Testis (tissue), 2 donors: ENCODE results near the gene TMEM213.

ENCODE experiments used
- POLR2A ChIP-seq: fragments of 450-650 bp; IDR thresholded peaks from one replicate; pipeline ENCODE4 v1.6.1; 2017; ENCODE audit warnings: antibody characterized with exemption, mild to moderate bottlenecking, moderate library complexity
- TF ChIP-seq, protein P1 (sequence below), 3 experiments: fragments of 450-650 bp in 2 of 3; fragments of 200-600 bp in 1 of 3; sonication (generic) in 1 of 3; IDR thresholded peaks; one replicate each; pipeline ENCODE4 v1.5.1; 2016 to 2019; ENCODE audit warnings: antibody characterized with exemption in 3 of 3, mild to moderate bottlenecking in 2 of 3, moderate library complexity in 1 of 3

- no peak for TF ChIP-seq POLR2A
- TF ChIP-seq, protein P1, sequence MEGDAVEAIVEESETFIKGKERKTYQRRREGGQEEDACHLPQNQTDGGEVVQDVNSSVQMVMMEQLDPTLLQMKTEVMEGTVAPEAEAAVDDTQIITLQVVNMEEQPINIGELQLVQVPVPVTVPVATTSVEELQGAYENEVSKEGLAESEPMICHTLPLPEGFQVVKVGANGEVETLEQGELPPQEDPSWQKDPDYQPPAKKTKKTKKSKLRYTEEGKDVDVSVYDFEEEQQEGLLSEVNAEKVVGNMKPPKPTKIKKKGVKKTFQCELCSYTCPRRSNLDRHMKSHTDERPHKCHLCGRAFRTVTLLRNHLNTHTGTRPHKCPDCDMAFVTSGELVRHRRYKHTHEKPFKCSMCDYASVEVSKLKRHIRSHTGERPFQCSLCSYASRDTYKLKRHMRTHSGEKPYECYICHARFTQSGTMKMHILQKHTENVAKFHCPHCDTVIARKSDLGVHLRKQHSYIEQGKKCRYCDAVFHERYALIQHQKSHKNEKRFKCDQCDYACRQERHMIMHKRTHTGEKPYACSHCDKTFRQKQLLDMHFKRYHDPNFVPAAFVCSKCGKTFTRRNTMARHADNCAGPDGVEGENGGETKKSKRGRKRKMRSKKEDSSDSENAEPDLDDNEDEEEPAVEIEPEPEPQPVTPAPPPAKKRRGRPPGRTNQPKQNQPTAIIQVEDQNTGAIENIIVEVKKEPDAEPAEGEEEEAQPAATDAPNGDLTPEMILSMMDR (IDR thresholded peaks at IDR 0.05): no peak
Measured at GRCh38 chr7:138797715-138798320, at the start of gene TMEM213, which contains the start of gene ATP6V0A4.
